GM18526 (cell line): ENCODE results near the gene CPSF4L.

Experiments used
- POLR2A ChIP-seq: IDR thresholded peaks from 3 replicates; pipeline ENCODE4 v1.6.1; 2011; ENCODE audit not compliant: insufficient read length; ENCODE audit errors: extremely low read depth

Gene CPSF4L

GRCh38 chr17:73292031-73292531 is 30.4 kb upstream of the CPSF4L start:
- TF ChIP-seq POLR2A = no peak

- TF ChIP-seq POLR2A = no peak
These were observed 29.7 kb upstream of the CPSF4L start for GRCh38 chr17:73291260-73291801.

- no peak for TF ChIP-seq POLR2A
These were observed 28.9 kb upstream of the CPSF4L start for GRCh38 chr17:73290399-73291259.

DNA sequence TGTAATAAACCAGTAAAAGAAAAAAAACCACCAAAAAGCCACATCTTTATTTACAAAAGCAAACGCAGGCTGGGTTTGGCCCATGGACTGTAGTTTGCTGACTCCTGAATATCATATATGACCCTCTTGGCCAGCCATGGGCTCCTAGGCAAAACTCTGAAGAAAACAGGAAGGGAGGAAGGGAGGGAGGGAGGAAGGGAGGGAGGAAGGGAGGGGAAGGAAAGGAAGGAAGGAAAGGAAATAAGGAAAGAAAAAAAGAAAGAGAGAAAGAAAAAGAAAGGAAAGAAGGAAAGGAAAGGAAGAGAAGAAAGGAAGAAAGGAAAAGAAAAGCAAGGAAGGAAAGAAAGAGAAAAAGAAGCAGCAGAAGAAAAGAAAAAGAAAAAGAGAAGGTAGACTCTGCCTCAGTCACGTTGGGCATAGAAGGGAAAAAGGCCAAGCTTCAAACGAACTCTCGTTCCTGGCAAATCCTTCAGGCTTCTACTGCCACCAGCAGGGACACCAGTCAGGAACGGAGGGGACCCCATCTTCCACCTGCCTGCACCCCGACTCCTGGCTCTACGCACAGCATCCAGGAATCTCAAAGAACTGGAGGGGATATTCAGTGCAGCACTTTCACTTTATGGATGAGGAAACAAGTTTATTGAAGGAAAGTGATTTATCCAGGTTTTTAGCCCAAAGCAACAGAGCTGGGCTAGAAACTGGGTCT is 28.0 kb upstream of the CPSF4L start:
- no peak for TF ChIP-seq POLR2A

GRCh38 chr17:73288534-73289302 is 27.0 kb upstream of the CPSF4L start:
- TF ChIP-seq POLR2A = no peak

DNA sequence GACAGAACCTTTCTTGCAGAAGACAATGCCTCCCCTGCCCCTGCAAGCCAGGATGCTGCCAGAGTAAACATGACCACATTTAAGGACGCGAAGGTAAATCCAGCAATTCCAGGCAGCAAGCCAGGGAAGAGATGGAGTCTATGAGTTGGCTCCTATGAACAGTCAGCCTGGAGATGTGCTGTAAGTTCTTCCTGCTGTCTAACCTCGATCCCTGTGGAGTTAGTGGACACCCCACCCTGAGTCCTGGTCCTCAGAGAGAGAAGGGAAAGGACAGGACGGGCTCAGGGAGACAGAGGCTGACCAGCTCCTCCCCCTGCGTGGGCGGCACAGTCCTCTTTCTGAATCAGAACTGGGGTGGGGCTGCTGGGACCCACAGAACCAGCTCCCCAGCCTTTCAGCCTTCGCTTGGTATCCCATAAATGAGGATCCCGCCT is 25.2 kb upstream of the CPSF4L start:
- TF ChIP-seq POLR2A = no peak

DNA sequence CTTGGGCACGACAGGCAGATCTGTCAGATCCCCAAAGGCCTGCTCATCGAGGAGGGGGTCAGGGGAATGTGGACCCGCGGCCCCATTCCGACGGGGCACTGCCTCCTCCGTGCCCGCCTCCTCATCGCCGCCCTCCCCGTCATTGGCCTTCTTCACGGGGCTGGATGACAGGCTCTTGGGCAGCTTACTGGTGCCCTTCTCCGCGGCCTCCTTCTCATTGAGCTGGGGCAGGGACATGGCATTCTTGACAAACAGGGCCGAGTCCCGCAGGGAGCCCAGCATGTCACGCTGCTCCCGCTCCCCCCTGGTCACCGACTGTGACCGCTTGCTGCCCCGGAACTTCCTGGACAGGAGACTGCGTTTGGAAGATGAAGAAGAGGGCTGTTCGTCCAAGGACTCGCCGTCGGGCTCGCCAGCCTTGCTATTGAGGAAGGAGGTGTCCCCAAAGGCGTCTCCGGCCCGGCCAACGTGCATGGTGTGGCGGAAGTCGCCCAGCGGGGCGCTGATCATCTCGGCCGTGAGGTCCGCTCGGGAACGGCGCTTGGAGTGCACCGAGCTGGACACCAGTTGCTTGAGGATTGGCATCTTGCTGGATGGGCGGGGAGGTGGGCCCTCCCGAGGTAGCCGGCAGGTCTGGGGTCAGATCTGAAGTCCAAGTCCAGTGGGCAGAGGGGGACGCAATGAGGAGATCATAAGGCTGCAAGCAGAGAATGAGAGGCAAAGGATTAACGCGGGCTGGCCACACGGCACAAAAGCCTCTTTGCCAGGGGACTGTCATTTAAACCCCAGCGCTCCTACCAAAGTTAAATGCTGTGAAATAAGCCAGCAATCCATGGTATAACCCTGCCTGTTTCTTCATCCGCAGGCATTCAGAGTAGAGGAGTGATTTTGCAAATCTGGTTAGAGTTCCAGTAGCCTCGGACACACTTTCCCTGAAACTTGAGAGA is 24.5 kb upstream of the CPSF4L start:
- no peak for TF ChIP-seq POLR2A

DNA sequence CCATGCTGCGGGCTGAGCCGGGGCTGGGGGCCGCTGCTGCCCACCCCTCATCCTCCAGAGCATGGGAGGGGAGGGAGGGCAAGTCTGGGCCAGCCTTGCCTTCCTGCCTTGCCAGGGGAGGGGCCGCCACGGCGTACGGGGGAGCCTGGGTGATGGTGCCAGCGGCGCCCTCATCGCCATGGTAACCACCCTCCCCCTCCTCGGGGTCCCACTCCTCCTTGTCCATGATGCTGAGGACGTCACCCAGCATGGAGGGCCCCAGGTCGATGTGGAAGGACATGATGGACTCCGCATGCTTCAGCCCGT is 23.9 kb upstream of the CPSF4L start:
- no peak for TF ChIP-seq POLR2A

DNA sequence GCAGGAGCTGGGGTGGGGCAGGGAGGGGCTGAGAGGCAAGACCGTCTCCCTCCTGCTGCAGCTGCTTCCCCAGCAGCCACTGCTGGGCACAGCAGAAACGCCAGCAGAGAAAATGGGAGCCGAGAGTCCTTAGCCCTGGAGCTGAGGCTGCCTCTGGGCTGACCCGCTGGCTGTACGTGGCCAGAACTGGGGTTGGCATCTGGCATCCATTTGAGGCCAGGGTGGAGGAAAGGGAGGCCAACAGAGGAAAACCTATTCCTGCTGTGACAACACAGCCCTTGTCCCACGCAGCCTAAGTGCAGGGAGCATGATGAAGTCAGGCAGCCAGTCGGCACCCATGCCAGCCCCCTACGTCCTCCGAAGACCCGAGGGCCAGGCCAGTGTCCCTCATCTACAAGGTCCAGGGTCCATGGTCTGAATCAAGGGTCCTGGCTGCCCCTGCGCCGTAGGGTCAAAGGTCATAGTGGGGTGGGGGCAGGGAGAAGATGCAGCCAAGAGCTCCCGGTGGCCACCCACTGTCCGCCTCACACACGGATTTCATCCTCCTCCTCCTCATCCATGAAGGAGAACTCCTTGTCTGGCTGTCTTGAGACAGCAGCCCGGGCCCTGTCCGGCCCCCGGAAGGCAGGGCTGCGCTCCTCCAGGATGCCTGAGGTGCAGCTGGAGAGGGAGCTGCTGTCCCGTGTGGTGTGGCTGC is 23.4 kb upstream of the CPSF4L start:
- no peak for TF ChIP-seq POLR2A

GRCh38 chr17:73284354-73284753 is 22.7 kb upstream of the CPSF4L start:
- TF ChIP-seq POLR2A = no peak

GRCh38 chr17:73283841-73284282 is 22.2 kb upstream of the CPSF4L start:
- TF ChIP-seq POLR2A = no peak

DNA sequence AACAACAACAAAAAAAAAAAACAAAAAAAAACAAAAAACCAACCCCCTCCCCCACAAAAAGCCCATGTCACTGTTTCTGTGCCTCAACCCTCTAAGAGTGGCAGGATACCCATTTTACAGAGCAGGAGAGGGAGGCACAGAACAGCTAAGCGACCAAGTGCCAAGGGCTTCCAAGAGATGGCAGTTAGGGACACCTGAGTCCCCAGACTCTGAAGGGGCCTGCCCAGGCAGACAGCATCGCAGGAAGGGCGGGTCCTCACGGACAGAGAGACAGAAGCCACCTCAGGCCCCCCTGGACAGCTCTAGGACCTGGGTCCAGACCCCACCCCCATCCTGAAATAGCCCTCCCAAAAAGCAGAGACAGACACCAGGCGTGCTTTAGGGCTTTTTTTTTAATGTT is 21.6 kb upstream of the CPSF4L start:
- no peak for TF ChIP-seq POLR2A

GRCh38 chr17:73282629-73283028 is 20.9 kb upstream of the CPSF4L start:
- TF ChIP-seq POLR2A = no peak

GRCh38 chr17:73281928-73282327 is 20.2 kb upstream of the CPSF4L start:
- TF ChIP-seq POLR2A = no peak
